ENCODE results near the gene CDC42BPB. TPM values are rescaled to one million over a fixed set of nuclear protein-coding genes. Genes with fewer than 3 reads are reported as not detected.
"Not testable (repeated sequence)": the region's sequence is repeated elsewhere in the genome, so short reads cannot be mapped to it uniquely, and the experiment has no call there.

Gene CDC42BPB
- total RNA-seq, 1 experiment from 2014 or later = 26.6 TPM

DNA sequence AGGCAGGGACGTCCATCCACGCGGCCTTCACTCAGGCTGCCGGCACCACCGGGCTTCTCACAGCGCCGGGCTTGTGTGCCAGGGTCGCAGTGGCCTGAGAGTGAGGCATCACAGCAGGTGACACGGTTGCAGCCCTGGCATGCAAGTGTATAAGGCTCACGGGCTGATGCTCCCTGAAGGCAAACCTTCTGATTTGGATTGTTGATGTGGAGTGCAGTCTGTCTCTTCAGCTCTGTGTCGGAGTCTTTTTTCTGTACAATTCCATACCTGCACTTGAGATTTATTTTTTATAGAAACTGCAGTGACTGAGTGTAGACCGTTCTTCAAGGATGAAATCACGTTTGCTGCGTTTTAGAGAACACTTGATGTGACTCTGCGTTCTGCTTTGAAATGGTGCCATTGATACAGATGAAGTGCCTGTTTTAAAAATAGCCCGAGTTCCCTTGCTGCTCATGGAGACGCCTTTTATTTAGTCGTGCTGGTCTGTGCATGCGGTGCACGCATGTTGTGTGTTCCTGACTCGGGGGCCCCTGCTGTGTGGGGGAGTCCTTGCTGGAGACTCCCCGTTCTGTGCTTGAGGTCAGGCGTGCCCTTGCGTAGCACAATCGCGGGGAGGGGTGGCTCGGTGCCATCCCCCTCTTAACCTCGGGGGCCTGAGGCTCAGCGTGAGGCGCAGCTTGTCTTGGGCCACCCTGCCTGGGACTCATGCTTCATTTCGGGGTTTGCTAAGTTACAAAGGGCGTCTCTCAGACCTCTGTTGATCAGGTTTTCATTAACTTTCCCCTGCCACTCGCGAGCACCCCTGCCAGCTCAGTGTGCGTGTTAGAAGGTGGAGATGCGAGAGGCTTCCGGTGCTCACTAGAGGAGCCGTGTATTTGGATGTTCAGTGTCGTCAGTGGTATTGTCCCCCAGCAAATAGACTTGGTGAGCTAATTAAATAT lies 156.4 kb downstream of the CDC42BPB start:
- DNase-seq (ENCODE audit: low spot score) = no peak

DNA sequence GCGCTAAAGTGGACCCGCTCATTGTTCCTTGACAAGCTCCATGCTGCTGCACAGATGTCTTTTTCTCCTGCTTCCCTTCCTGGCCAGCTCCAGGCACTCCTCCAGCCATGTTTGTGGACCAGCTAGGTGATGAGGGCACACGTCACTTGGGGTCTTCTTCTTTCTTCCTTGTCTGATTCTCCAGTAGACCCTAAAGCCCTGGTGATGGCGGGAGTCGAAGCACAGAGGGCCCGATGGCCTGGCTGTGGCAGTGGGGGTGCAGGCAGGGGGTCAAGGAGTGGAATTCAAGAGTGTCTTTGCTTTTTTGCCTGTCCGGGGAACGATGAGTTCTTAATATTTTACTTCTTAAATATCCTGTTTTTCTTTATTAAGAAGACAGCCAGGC lies 157.8 kb downstream of the CDC42BPB start:
- DNase-seq (ENCODE audit: low spot score) = no peak

DNA sequence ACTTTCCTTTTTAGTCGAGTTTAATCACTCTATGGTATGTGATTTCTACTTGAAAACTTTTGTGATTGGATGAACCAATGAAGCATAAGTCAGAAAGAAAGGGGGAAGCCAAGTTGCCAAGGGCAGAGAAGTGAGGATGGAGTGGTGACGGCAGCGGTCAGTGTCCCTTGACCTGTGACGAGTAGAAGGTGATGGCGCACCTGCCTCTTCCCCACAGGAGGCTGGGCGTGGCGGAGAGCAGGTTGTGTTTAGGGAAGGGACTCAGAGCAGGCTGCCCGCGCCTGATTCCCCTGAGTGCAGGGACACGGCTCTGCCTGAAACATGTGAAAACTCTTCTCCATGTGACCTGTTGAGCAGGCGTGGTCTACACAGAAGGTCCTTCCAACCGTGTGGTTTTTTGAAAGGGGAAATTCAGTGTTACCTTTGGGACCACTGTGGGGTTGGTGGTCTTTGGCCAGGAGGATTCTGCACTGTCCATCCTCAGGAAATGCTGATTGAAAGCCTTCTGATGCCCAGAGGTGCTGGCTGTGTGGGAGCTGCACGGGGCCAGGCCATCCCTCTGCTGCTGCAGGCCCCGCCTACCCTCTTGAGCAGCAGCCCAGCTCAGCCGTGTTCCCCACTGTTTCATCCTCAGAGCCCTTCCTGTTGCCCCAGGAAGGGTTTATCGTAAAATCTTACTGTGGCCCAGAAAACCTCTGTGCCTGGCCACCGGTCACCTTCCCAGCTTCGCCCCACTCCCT lies 158.4 kb downstream of the CDC42BPB start:
- no peak for DNase-seq (ENCODE audit: low spot score)

- DNase-seq (ENCODE audit: low spot score) = no peak
Measured at GRCh38 chr14:102898298-102898697, 159.1 kb downstream of the CDC42BPB start.

- DNase-seq (ENCODE audit: low spot score) = no peak
Measured at GRCh38 chr14:102897299-102898027, 159.9 kb downstream of the CDC42BPB start.

- not testable (repeated sequence) for DNase-seq (ENCODE audit: low spot score)
Measured at GRCh38 chr14:102896735-102897134, 160.6 kb downstream of the CDC42BPB start.

GRCh38 chr14:102893452-102893851 lies 163.9 kb downstream of the CDC42BPB start:
- no peak for DNase-seq (ENCODE audit: low spot score)

DNA sequence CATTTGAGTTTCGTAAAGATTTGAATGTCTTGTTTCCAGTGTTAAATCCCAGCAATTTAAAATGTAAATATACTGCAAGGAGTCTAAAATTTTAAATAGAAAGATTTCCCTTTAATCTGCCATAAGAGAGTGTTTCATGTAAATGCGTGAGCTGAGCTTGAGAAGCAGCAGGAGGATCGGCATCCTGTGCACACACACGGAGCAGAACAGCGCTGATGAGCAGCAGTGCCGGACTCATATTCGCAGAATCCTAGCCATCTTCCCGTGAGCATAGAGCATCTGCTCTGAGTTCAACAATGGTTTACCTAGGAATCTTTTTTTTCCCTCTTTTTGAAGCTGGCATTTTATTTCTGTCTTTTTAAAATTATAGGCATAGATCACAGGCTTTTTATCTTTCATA lies 164.7 kb downstream of the CDC42BPB start:
- no peak for DNase-seq (ENCODE audit: low spot score)

- DNase-seq (ENCODE audit: low spot score) = peak; percentile 4
Measured at GRCh38 chr14:102891556-102891955, 165.8 kb downstream of the CDC42BPB start.

GRCh38 chr14:102891111-102891510 lies 166.2 kb downstream of the CDC42BPB start:
- DNase-seq (ENCODE audit: low spot score) = no peak

DNA sequence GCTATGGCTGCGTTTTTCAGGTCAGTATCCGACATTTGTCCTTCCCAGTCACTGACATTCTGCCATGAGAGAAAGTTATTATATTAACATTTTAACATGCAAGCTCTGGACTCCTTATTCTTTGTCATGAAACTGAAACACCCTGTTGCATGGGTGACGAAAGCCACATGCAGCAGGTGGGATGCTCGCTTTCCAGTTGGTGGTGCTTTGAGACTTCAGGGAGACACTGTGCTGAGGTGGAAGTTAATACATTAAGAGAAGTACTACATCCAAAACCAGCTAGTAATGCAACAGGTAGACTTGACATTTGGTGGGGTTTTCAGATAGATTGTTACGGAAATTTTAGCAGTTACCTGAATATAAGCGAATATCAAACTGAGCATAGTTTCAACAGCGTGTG lies 167.7 kb downstream of the CDC42BPB start:
- no peak for DNase-seq (ENCODE audit: low spot score)

GRCh38 chr14:102888748-102889147 lies 168.6 kb downstream of the CDC42BPB start:
- DNase-seq (ENCODE audit: low spot score) = no peak

DNA sequence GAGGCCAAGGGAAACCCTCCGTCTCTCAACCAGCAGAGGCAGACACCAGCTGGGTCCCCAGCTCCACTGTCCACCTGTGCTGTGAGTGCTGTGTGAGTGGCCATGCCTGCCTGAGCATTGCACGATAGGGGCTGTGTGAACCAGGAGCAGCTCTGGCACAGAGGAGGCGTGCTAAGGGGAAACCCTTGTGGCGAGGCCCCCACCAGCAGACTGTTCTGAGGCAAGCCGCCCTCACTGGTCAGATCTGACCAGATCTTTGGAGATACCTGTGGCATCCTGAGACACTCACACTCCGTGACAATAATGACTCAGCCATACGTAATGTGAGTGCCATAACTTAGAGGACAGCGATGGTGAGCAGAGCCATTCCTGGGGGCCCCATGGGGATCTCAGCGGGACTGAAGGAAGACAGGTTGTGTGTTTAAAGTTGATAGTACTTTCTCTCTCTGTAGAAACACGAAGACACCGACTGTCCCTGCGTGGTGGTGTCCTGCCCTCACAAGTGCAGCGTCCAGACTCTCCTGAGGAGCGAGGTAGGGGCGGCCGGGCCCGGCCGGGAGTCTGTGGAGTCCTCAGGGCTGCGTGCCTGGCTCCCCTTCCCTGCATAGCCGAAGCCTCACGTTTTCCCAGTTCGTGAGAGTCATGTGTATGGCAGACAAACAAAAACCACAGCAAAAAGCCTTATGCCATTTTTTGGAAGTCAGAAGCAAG lies 171.5 kb downstream of the CDC42BPB start:
- DNase-seq (ENCODE audit: low spot score) = no peak

- DNase-seq (ENCODE audit: low spot score) = no peak
Measured at GRCh38 chr14:102883554-102883953, 173.8 kb downstream of the CDC42BPB start.

DNA sequence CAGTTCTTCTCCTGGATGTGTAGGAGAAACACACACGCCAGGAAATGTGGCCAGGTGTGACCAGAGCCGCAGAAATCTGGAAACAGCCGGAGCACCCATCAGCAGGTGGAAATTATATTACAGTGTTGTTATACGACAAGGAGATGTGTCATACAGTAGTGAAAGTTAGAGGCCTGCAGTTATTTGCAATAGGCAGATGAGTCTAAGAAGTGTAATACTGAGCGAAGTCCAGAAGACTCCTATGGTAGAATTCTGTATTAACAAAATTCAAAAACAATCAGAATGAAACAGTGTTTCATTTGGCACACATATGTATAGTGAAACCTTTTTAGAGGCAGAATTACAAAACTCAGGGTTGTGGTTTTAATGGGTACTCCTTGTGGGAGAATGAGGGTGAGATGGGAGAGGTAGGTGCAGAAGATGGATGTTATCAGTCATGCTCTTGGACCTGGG lies 174.2 kb downstream of the CDC42BPB start:
- DNase-seq (ENCODE audit: low spot score) = no peak

Other genes with a start within 250 kb of the CDC42BPB start
- gene AMN, start 134.9 kb downstream of the CDC42BPB start, total RNA-seq (2014; rRNA removed; shearing (Covaris generic)) = 0.03 TPM in 1 of 2 replicates, not detected in the other
- not detected in 2 replicates for gene LBHD2, start 26.7 kb upstream of the CDC42BPB start, total RNA-seq (2014; rRNA removed; shearing (Covaris generic))
- gene EXOC3L4, start 37.2 kb upstream of the CDC42BPB start, total RNA-seq (2014; rRNA removed; shearing (Covaris generic)) = 3.7 and 8.2 TPM in 2 replicates
- 207 and 346 TPM in 2 replicates for gene TNFAIP2, start 65.9 kb upstream of the CDC42BPB start, total RNA-seq (2014; rRNA removed; shearing (Covaris generic))